OCI-LY3 (cell line): Measurements from ENCODE around the gene FIS1.
A peak's percentile ranks its signal among the peaks of the same experiment; 100 is the strongest.
"Not testable (repeated sequence)": the region's sequence is repeated elsewhere in the genome, so short reads cannot be mapped to it uniquely, and the experiment has no call there.

Source experiments
- H2AFZ ChIP-seq: fragments of 200-600, 300-600 bp; shearing (Covaris generic); 2 replicates; pipeline ENCODE4 v1.6.0; 2014; ENCODE audit warnings: antibody characterized with exemption, low read depth, low read length
- H3K27ac ChIP-seq: fragments of 200-600, 300-600 bp; sonication (generic); 2 replicates; pipeline ENCODE4 v1.5.1; 2014; ENCODE audit warnings: mild to moderate bottlenecking, low read length, moderate library complexity, mixed read lengths
- H3K27me3 ChIP-seq: fragments of 200-600, 300-600 bp; sonication (generic); 2 replicates; pipeline ENCODE4 v1.6.1; 2014; ENCODE audit warnings: low read depth, low read length, mixed read lengths
- H3K36me3 ChIP-seq: fragments of 200-600, 300-600 bp; sonication (generic); replicated peaks from 2 replicates; pipeline ENCODE3; 2014; ENCODE audit warnings: low read depth, low read length, mixed read lengths
- H3K4me1 ChIP-seq: fragments of 300-600, 200-600 bp; sonication (generic); 2 replicates; pipeline ENCODE4 v1.6.1; 2014; ENCODE audit warnings: low read length, mixed read lengths
- H3K4me2 ChIP-seq: fragments of 200-600, 300-600 bp; sonication (generic); 2 replicates; pipeline ENCODE4 v1.6.1; 2014; ENCODE audit warnings: low read length, mixed read lengths
- H3K4me3 ChIP-seq: fragments of 300-600, 200-600 bp; sonication (generic); 2 replicates; pipeline ENCODE4 v1.5.1; 2014; ENCODE audit warnings: antibody characterized with exemption, mild to moderate bottlenecking, low read length, moderate library complexity
- H3K79me2 ChIP-seq: fragments of 300-600, 200-600 bp; shearing (Covaris generic); 2 replicates; pipeline ENCODE4 v1.6.1; 2014; ENCODE audit warnings: mild to moderate bottlenecking, low read length, mixed read lengths
- H3K9ac ChIP-seq: fragments of 300-600, 200-600 bp; shearing (Covaris generic); 2 replicates; pipeline ENCODE4 v1.6.0; 2014; ENCODE audit warnings: mild to moderate bottlenecking, low read length, moderate library complexity
- H3K9me3 ChIP-seq: fragments of 200-600, 300-600 bp; shearing (Covaris generic); 2 replicates; pipeline ENCODE4 v1.6.1; 2014; ENCODE audit warnings: low read length, mixed read lengths; ENCODE audit not compliant: insufficient read depth
- H4K20me1 ChIP-seq: fragments of 200-600, 300-600 bp; sonication (generic); 2 replicates; pipeline ENCODE4 v1.6.1; 2016; ENCODE audit warnings: low read length, mixed read lengths; ENCODE audit not compliant: insufficient read depth
- EZH2phosphoT487 ChIP-seq: fragments of 200-600 bp; shearing (Covaris generic); IDR thresholded peaks from 2 replicates; pipeline ENCODE4 v1.6.1; 2018; ENCODE audit warnings: antibody characterized with exemption, mixed run types, low read depth
- TF ChIP-seq, protein P1 (sequence below): fragments of 200-600, 300-600 bp; sonication (generic); IDR thresholded peaks from 2 replicates; pipeline ENCODE4 v1.5.1; 2014; ENCODE audit warnings: antibody characterized with exemption, low read length, low read depth

FIS1 gene

DNA sequence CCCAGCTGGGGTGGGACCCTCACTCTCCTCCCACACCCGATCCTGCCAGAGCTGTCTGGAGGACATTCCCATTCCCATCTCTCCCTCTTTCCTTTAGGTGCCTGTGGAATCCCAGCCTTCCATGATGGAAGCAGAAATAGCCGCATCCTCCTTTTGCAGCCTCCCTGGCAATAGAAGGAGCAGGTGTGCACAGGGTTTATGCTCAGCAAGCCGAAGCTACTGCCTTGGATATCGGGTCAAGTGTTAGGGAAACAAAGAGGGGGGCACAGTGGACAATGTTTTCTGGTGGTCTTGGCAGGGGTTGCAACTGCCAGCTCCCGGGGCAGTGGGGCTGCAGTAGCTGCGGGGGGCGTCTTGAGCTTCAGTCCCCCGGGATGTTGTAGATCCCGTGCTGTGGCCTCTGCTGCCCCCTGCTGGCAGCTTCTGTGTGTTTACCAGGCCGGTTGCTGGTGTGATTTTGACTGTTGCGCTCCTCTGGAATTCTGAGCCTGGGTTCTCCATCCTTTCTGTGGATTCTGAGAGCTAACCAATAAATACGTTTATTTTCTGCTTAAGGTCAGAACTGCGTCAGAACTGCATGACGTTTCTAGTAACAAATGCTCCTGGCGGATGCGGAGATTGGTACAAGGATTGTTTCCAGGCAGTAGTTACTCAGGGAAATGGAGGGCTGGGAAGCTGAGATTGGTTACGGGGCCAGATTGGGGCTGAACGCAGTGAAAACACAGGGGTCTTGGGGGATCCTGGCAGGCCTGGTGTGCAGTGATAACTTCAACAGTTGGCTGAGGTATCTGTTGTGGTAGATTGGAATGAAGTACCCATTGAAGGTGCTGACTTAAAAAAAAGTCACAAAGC, 45.5 kb upstream of the FIS1 start:
- H4K20me1 ChIP-seq, H2AFZ ChIP-seq, H3K9ac ChIP-seq, H3K9me3 ChIP-seq, H3K27ac ChIP-seq, H3K79me2 ChIP-seq, H3K36me3 ChIP-seq, H3K4me1 ChIP-seq: not testable (repeated sequence)
- Histone ChIP-seq H3K4me2 (peak overlapping the region; percentile 73), H3K4me3 (peak overlapping the region; percentile 58), H3K27me3 (peaks cover 12% of the 10 kb centered on the region)
- TF ChIP-seq, protein P1, sequence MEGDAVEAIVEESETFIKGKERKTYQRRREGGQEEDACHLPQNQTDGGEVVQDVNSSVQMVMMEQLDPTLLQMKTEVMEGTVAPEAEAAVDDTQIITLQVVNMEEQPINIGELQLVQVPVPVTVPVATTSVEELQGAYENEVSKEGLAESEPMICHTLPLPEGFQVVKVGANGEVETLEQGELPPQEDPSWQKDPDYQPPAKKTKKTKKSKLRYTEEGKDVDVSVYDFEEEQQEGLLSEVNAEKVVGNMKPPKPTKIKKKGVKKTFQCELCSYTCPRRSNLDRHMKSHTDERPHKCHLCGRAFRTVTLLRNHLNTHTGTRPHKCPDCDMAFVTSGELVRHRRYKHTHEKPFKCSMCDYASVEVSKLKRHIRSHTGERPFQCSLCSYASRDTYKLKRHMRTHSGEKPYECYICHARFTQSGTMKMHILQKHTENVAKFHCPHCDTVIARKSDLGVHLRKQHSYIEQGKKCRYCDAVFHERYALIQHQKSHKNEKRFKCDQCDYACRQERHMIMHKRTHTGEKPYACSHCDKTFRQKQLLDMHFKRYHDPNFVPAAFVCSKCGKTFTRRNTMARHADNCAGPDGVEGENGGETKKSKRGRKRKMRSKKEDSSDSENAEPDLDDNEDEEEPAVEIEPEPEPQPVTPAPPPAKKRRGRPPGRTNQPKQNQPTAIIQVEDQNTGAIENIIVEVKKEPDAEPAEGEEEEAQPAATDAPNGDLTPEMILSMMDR, result peak; percentile 64

DNA sequence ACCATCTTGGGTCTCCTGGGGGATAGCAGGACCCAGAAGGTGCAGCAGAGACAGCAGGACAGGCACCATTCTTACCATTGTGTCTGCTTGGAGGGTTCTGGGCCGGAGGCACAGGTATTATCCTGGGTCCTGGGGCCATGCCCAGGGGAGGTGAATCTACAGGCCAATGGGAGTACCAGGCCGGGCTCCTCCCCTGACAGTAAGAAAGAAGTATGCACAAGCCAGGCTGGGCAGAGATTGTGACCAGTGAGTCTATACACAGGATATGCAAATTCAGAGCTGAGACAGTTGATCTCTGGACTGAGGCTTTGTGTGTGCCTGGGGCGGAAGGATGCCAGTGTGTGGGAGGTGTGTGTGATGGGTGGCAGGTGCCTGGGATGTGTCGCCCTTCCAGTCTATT, 44.8 kb upstream of the FIS1 start:
- H3K4me1 ChIP-seq, H3K4me2 ChIP-seq, H3K9ac ChIP-seq, H3K9me3 ChIP-seq, H3K36me3 ChIP-seq, H3K27ac ChIP-seq, H2AFZ ChIP-seq, H4K20me1 ChIP-seq, H3K79me2 ChIP-seq, H3K4me3 ChIP-seq: not testable (repeated sequence)
- peaks cover 12% of the 10 kb centered on the region for H3K27me3 ChIP-seq

DNA sequence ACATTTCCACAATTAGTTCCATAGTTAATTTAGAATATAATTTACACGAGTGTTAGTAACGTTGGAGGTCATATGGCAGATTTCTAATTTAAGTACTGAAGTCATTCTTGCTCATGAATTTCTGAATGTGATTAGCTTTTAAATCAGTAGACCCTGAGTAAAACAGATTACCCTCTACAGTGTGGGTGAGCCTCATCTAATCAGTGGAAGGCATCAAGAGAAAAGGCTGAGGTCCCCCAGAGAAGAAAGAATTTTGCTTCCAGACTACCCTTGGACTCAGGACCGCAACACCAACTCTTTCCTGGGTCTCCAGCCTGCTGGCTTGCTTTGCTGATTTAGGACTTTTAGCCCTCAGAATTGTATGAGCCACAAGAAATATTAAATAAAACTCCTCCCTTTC, 43.6 kb upstream of the FIS1 start:
- Histone ChIP-seq H3K4me3 (no peak overlapping the region), H3K27me3 (peaks cover 12% of the 10 kb centered on the region)
- TF ChIP-seq EZH2phosphoT487, result no peak
- TF ChIP-seq, protein P1, result no peak

DNA sequence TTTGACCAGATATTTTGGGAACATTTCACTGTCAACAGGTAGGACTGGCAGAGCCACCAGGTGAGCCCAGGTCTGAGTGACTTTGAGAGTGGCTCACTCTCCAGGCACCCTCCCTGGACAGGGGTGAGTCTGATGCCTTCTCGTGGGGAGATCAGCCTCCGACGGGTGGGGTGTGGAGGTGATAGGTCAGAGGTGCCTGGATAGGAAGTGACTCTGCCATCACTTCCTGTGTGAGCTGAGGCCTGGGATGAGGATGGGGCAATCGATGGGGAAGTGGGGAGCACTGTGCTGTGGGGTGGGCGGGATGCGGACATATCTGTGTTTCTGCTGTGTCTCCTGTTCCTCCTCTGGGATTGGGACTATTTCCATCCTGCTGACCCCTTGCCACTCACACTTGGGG, 42.2 kb upstream of the FIS1 start:
- peaks cover 12% of the 10 kb centered on the region for H3K27me3 ChIP-seq
- no peaks in the 10 kb centered on the region for H3K36me3 ChIP-seq
- no peak overlapping the region for H3K4me2 ChIP-seq
- no peaks in the 10 kb centered on the region for H3K79me2 ChIP-seq
- no peak overlapping the region for H3K4me3 ChIP-seq
- peaks cover 5% of the 10 kb centered on the region; the same call in 1 of the 2 replicates for H3K4me1 ChIP-seq
- no peak overlapping the region for H2AFZ ChIP-seq
- H3K9ac ChIP-seq, result no peak overlapping the region
- no peaks in the 10 kb centered on the region for H3K9me3 ChIP-seq
- TF ChIP-seq, protein P1, result no peak
- TF ChIP-seq EZH2phosphoT487, result no peak
- no peaks in the 10 kb centered on the region for H4K20me1 ChIP-seq
- H3K27ac ChIP-seq, result no peak overlapping the region

More for the DNA sequence above, 43.6 kb upstream of the FIS1 start:
- H2AFZ ChIP-seq, result no peak overlapping the region
- H3K79me2 ChIP-seq, result no peaks in the 10 kb centered on the region
- no peaks in the 10 kb centered on the region for H4K20me1 ChIP-seq
- H3K4me1 ChIP-seq, result no peaks in the 10 kb centered on the region
- no peak overlapping the region for H3K9ac ChIP-seq
- H3K27ac ChIP-seq, result no peak overlapping the region
- no peaks in the 10 kb centered on the region for H3K9me3 ChIP-seq
- H3K36me3 ChIP-seq, result no peaks in the 10 kb centered on the region
- no peak overlapping the region for H3K4me2 ChIP-seq

DNA sequence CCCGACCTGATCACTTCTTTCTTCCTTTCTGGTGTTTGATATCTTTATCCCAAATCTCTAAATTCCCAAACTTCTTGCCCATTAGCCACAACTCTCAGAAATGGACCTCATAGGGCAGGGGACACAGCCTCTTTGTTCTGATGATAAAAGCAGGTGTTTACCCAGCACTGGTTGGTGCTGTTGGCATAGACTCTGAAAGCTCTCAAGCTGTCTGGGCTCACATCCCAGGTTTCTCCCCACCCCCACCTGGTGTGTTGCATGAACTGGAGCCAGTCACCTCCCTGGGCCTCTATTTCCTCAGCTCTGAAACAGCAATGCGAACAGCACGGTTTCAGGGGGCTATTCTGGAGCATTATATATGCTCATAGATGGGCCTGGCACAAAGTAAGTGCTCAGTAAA, 41.0 kb upstream of the FIS1 start:
- not testable (repeated sequence) for H3K79me2 ChIP-seq, H3K36me3 ChIP-seq, H3K9ac ChIP-seq, H2AFZ ChIP-seq, H3K4me1 ChIP-seq, H4K20me1 ChIP-seq, H3K4me3 ChIP-seq, H3K27ac ChIP-seq, H3K9me3 ChIP-seq, H3K4me2 ChIP-seq
- peaks cover 12% of the 10 kb centered on the region for H3K27me3 ChIP-seq
